ENCODE measurements around the gene DLGAP1.

DLGAP1 gene

DNA sequence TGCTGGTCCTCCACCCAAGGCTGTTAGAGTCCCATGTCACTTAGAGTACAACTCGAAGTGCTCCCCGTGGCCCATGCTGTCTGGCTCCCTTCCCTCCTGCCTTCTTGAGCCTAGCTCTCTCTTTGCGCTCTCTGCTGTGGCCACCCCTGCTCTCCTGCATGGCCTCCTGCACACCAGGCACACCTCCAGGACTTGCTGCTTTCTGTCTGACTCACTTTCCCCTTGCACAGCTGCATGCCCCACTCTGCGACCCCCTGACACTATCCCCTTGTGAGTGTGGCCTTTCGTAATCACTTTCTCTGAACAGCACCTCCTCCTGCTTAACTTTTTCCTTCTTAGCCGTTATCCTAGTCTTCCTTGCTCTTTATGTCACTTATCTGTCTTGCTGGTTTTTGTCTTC, 661.6 kb downstream of the DLGAP1 start:
- Mint-ChIP-seq H3K4me1 (no peaks in the 10 kb centered on the region), H3K4me3 (no peak overlapping the region), H3K27ac (no peak overlapping the region), H3K9me3 (no peaks in the 10 kb centered on the region), H3K27me3 (peaks cover 13 to 20% of the 10 kb centered on the region in 2 donors), H3K36me3 (no peaks in the 10 kb centered on the region)
- no peak for DNase-seq
- ATAC-seq (replicated peaks), result no peak

- peaks cover 10 to 20% of the 10 kb centered on the region in 2 donors for H3K27me3 Mint-ChIP-seq
- DNase-seq, result no peak
- H3K27ac Mint-ChIP-seq, result no peak overlapping the region
- H3K4me3 Mint-ChIP-seq, result no peak overlapping the region
- no peaks in the 10 kb centered on the region for H3K36me3 Mint-ChIP-seq
- no peak for ATAC-seq (replicated peaks)
- H3K4me1 Mint-ChIP-seq, result no peaks in the 10 kb centered on the region
- H3K9me3 Mint-ChIP-seq, result no peaks in the 10 kb centered on the region
Measured at GRCh38 chr18:3793111-3793510, 662.0 kb downstream of the DLGAP1 start.

DNA sequence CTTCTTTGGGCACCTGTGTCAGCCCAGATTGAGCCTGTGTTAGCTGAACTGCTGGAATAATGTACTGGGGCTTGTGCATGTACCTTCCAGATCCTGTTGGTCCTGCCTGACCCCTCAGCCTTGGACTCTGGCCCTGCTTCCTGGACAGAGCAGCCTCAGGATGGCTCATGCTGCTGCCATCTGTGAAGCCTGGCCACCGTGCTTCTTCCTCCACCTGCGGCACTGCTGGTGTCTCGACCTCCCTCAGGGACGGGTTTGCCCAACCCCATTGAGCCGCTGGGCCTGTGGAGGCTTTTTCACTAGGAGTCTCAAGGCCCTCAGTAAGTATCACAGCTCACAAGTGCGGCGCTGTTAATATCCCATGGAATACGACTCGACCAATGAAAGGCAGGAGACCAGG, 662.4 kb downstream of the DLGAP1 start:
- Mint-ChIP-seq H3K36me3 (no peaks in the 10 kb centered on the region), H3K4me3 (no peak overlapping the region), H3K27ac (no peak overlapping the region), H3K9me3 (no peaks in the 10 kb centered on the region), H3K27me3 (peaks cover 8 to 20% of the 10 kb centered on the region in 2 donors), H3K4me1 (no peaks in the 10 kb centered on the region)
- DNase-seq, result no peak
- ATAC-seq (replicated peaks), result peak in 1 of 2 donors; percentile 12

GRCh38 chr18:3791238-3791637, 663.9 kb downstream of the DLGAP1 start:
- Mint-ChIP-seq H3K27ac (no peak overlapping the region), H3K27me3 (peaks cover 13 to 20% of the 10 kb centered on the region in 2 donors), H3K4me3 (no peak overlapping the region), H3K9me3 (no peaks in the 10 kb centered on the region), H3K36me3 (no peaks in the 10 kb centered on the region), H3K4me1 (no peaks in the 10 kb centered on the region)
- no peak for ATAC-seq (replicated peaks)
- no peak for DNase-seq

DNA sequence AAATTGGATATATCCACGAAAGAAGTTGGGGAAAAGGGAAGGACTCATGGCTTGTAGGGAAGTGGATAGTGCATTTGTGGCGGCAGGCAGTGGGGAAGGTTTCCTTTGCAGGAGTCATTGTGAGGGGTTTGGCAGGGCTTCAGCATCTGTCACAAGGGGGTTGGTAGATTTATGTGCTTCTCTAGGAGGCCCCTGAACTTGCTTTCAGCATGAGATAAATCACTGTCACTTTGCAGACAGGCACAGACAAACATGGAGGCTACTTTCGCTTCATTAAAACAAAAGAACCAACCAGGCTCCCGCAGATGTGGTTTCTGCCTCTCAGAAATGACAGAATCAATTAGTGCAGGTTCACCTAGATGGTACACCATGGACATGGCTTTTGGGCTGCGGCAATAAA, 664.4 kb downstream of the DLGAP1 start:
- Mint-ChIP-seq H3K27ac (no peak overlapping the region), H3K27me3 (peaks cover 13 to 15% of the 10 kb centered on the region in 2 donors), H3K36me3 (no peaks in the 10 kb centered on the region), H3K9me3 (no peaks in the 10 kb centered on the region), H3K4me1 (no peaks in the 10 kb centered on the region), H3K4me3 (no peak overlapping the region)
- no peak for DNase-seq
- ATAC-seq (replicated peaks), result no peak

- Mint-ChIP-seq H3K4me3 (no peak overlapping the region), H3K27ac (no peak overlapping the region), H3K27me3 (peaks cover 9 to 13% of the 10 kb centered on the region in 2 donors), H3K9me3 (peaks cover 0 to 4% of the 10 kb centered on the region in 2 donors), H3K36me3 (no peaks in the 10 kb centered on the region), H3K4me1 (no peaks in the 10 kb centered on the region)
- DNase-seq (no peak), ATAC-seq (replicated peaks) (no peak)
Measured at GRCh38 chr18:3789525-3789924, 665.6 kb downstream of the DLGAP1 start.

DNA sequence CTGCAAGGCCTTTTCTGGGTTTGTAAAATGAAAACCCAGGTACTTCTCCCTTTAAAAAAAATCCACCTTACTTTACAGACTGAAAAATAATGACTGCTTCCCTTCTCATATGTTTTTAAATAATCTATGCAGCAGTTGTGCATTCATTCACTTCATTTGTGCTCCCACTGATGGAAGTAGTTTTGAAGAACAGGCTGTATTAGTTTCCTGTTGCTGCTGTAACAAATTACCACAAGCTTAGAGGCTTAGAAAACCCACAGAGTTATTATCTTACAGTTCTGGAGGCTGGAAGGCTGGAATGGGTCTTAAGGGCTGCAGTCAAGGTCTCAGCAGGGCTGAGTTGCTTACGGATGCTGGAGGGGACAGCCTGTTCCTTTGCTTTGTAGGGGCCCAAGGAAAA, 670.2 kb downstream of the DLGAP1 start:
- Mint-ChIP-seq H3K27me3 (peaks cover 6 to 11% of the 10 kb centered on the region in 2 donors), H3K9me3 (peaks cover 0 to 4% of the 10 kb centered on the region in 2 donors), H3K4me3 (no peak overlapping the region), H3K36me3 (no peaks in the 10 kb centered on the region), H3K27ac (no peak overlapping the region), H3K4me1 (no peaks in the 10 kb centered on the region)
- DNase-seq, result no peak
- ATAC-seq (replicated peaks), result no peak

GRCh38 chr18:3782901-3783300, 672.2 kb downstream of the DLGAP1 start:
- H3K4me3 Mint-ChIP-seq, result no peak overlapping the region
- no peak for ATAC-seq (replicated peaks)
- peaks cover 0 to 11% of the 10 kb centered on the region in 2 donors for H3K27me3 Mint-ChIP-seq
- H3K9me3 Mint-ChIP-seq, result peaks cover 0 to 4% of the 10 kb centered on the region in 2 donors
- no peaks in the 10 kb centered on the region for H3K4me1 Mint-ChIP-seq
- no peaks in the 10 kb centered on the region for H3K36me3 Mint-ChIP-seq
- no peak for DNase-seq
- no peak overlapping the region for H3K27ac Mint-ChIP-seq

DNA sequence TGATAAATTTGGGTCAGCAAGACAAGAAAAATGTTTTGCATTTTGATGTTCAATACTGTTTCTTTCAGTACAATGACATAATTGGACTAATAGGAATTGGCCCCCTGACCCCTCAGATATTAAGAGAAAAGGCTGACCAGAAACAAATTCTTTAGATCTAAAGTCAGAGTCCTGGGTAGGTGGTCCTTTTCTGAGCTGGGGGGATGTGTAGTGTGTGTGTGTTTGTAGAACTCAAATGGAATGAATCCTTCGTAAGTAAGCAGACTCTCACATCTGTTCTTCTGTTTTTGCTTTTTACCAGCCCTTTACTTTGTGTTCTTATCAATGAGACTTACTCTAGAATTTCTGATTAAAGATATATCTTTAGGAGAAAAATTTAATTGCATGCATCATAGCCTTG, 677.4 kb downstream of the DLGAP1 start:
- ATAC-seq (replicated peaks) (no peak), DNase-seq (no peak)
- Mint-ChIP-seq H3K27me3 (peaks cover 0 to 5% of the 10 kb centered on the region in 2 donors), H3K9me3 (no peaks in the 10 kb centered on the region), H3K27ac (no peak overlapping the region), H3K36me3 (no peaks in the 10 kb centered on the region), H3K4me3 (no peak overlapping the region), H3K4me1 (no peaks in the 10 kb centered on the region)

DNA sequence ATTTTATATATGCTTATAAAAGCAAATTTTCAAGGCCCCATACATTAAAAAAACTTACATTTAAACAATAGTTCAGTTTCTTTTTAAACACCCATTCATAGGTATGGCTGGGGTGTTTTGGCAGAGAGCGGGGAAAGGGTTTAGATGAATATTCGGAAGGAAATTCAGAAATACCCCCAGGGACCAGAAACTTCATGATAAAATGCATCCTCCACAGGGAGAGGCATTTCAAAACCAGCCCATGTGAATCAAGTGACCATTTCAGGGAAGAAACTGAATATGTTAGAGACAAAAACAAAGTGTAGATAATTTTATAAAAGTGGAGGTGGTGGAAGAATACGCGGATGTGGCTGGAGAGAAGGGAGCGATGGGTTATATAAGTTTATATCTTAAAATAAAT, 678.0 kb downstream of the DLGAP1 start:
- ATAC-seq (replicated peaks) (no peak), DNase-seq (no peak)
- peaks cover 4 to 10% of the 10 kb centered on the region in 2 donors for H3K27me3 Mint-ChIP-seq
- no peaks in the 10 kb centered on the region for H3K36me3 Mint-ChIP-seq
- peaks cover under 1 to 3% of the 10 kb centered on the region in 2 donors for H3K4me1 Mint-ChIP-seq
- H3K4me3 Mint-ChIP-seq, result no peak overlapping the region
- H3K27ac Mint-ChIP-seq, result no peak overlapping the region
- H3K9me3 Mint-ChIP-seq, result no peaks in the 10 kb centered on the region

DNA sequence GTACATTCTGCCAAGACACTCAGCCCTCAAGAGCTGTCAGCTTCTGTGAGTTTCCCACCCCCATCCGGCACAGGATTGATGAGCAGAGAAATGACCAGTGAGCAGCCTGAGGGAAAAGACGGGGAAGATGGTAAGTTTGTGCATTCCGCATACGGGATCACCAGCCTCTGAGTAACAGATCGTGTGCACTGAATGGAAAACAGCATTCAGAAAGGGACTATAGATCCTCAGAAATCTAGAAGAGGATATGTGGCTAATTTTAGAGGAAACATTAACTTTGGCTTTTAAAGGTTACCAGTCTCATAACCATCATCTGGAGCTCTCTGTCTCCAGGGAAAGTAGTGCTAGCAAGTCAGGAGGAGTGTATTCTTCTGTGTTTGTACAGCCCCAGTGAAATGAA, 679.1 kb downstream of the DLGAP1 start:
- no peak for DNase-seq
- H3K36me3 Mint-ChIP-seq, result no peaks in the 10 kb centered on the region

DNA sequence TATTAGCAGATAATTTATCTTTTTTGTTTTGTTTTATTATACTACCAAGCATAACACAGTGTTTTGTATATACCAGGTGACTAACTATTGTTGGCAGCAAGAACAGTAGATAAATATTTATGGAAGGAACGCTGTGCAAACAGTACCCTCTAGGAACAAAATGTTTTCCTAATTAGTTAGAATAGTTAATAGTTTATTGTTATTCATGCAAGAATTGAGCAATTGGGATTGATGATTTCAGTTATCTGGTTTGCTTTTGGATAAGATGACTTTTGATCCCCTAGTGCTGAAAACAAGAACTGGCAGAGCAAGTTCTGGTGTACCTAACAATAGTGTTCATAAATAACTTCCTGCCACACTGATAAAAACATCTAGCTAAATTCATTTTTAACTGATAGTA, 681.8 kb downstream of the DLGAP1 start:
- Mint-ChIP-seq H3K27me3 (peaks cover 21 to 46% of the 10 kb centered on the region in 2 donors), H3K4me1 (peaks cover 11 to 14% of the 10 kb centered on the region in 2 donors), H3K27ac (no peak overlapping the region), H3K9me3 (no peaks in the 10 kb centered on the region), H3K4me3 (no peak overlapping the region), H3K36me3 (no peaks in the 10 kb centered on the region)
- DNase-seq (no peak), ATAC-seq (replicated peaks) (no peak)

More for the DNA sequence above, 679.1 kb downstream of the DLGAP1 start:
- Mint-ChIP-seq H3K27ac (no peak overlapping the region), H3K9me3 (no peaks in the 10 kb centered on the region), H3K4me1 (peaks cover 8 to 10% of the 10 kb centered on the region in 2 donors), H3K27me3 (peaks cover 11 to 19% of the 10 kb centered on the region in 2 donors), H3K4me3 (no peak overlapping the region)
- no peak for ATAC-seq (replicated peaks)

- Mint-ChIP-seq H3K4me3 (peak overlapping the region; percentile 58 to 68), H3K4me1 (peaks cover 11 to 14% of the 10 kb centered on the region in 2 donors), H3K9me3 (peaks cover 3 to 4% of the 10 kb centered on the region in 2 donors), H3K36me3 (peaks cover 0 to 3% of the 10 kb centered on the region in 2 donors), H3K27me3 (peaks cover 29 to 56% of the 10 kb centered on the region in 2 donors), H3K27ac (no peak overlapping the region)
- peak; percentile 97 to 98 for ATAC-seq (replicated peaks)
- peak; percentile 61 for DNase-seq
Measured at GRCh38 chr18:3771121-3771971, 683.8 kb downstream of the DLGAP1 start.

DNA sequence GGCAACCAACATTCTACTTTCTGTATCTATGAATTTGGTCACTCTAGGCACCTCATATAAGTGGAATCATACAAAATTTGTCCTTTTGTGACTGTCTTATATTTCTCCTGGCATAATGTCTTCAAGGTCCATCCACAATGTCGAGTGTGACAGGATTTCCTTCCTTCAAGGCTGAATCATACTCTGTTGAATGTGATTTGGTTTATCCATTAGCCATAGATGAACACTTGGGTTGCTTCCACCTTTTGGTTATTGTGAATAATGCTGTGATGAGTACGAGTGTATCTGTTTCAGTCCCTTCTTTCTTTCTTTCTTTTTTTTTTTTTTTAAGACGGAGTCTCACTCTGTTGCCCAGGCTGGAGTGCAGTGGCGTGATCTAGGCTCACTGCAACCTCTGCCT, 693.8 kb downstream of the DLGAP1 start:
- Mint-ChIP-seq H3K36me3 (peaks cover 5 to 6% of the 10 kb centered on the region in 2 donors), H3K27me3 (peaks cover 10 to 15% of the 10 kb centered on the region in 2 donors), H3K27ac (peak overlapping the region; percentile 15), H3K9me3 (peaks cover 14 to 15% of the 10 kb centered on the region in 2 donors), H3K4me3 (no peak overlapping the region), H3K4me1 (peaks cover 0 to under 1% of the 10 kb centered on the region in 2 donors)
- no peak for ATAC-seq (replicated peaks)
- DNase-seq, result no peak

DNA sequence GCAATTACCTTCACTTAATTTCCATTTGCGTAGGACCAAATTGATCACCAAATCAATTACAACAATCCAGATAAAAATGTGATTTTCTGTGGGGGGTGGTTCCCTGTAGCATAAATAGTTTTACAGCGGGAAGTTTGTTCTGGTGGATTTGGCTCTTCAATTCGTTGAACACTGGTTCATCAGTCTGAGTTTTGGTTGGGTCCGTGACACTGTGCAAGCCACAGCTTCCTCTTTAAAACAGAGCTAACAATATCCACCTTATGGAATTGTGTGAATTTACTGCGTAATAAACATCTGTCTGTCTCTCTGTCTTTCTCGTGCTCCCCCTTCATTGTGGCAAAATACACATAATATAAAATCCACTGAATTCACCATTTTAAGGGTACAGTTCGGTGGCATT, 694.4 kb downstream of the DLGAP1 start:
- H3K9me3 Mint-ChIP-seq, result peaks cover 9 to 10% of the 10 kb centered on the region in 2 donors
- H3K27me3 Mint-ChIP-seq, result peaks cover 5 to 10% of the 10 kb centered on the region in 2 donors
- DNase-seq (no peak), ATAC-seq (replicated peaks) (no peak)
- H3K36me3 Mint-ChIP-seq, result peaks cover 4 to 5% of the 10 kb centered on the region in 2 donors
- H3K4me1 Mint-ChIP-seq, result no peaks in the 10 kb centered on the region
- no peak overlapping the region for H3K27ac Mint-ChIP-seq
- H3K4me3 Mint-ChIP-seq, result no peak overlapping the region

Measured in stimulated activated naive B cell treated with anti-CD40 and anti-IgM and Interleukin-4, amounts not matched to agents 10 μg/mL and 1 μg/mL and 100 μg/mL, for 72 hours (primary cell).